IPS DF 19.7 (cell line): Measurements from ENCODE around the gene APOC4.
"Not testable (repeated sequence)": the region's sequence is repeated elsewhere in the genome, so short reads cannot be mapped to it uniquely, and the experiment has no call there.

Experiments used
- DNase-seq: peaks from one replicate; pipeline ENCODE4 v3.0.0-alpha.2; 2013; ENCODE audit warnings: low read depth, low spot score

Gene APOC4

DNA sequence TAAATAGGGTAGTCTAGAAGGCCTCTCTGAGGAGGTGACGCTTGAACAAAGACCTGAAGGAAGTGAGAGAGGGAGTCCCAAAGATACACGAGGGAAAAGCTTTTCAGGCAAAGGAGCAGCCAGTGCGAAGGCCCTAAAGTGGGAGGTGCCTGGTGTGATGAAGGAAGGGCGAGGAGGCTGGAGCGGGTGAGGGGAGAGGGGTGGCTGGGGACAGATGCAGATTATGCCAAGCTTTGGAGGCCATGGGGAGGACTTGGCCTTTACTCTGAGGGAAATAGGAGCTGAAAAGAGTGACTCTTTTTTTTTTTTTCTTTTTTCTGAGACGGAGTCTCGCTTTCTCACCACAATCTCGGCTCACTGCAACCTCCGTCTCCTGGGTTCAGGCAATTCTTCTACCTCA, 16.1 kb downstream of the APOC4 start:
- no peak for DNase-seq

DNA sequence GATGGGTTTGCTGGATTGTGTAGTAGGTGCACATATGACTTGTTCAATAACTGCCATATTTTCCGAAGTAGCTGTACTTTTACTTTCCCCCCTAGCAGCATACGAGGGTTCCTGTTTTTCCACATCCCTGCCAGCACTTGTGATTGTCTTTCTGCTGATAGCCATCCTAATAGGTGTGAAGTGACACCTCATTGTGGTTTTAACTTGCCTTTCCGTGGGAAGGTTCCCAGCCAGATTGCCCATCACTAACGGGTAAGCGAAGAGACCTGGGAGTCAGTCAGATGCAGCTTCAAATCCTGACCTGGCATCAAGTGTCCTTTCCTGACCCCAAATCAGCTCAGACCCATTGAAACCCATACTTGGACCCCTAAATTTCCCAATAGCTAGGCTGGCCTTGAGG, 17.7 kb downstream of the APOC4 start:
- DNase-seq: no peak

DNA sequence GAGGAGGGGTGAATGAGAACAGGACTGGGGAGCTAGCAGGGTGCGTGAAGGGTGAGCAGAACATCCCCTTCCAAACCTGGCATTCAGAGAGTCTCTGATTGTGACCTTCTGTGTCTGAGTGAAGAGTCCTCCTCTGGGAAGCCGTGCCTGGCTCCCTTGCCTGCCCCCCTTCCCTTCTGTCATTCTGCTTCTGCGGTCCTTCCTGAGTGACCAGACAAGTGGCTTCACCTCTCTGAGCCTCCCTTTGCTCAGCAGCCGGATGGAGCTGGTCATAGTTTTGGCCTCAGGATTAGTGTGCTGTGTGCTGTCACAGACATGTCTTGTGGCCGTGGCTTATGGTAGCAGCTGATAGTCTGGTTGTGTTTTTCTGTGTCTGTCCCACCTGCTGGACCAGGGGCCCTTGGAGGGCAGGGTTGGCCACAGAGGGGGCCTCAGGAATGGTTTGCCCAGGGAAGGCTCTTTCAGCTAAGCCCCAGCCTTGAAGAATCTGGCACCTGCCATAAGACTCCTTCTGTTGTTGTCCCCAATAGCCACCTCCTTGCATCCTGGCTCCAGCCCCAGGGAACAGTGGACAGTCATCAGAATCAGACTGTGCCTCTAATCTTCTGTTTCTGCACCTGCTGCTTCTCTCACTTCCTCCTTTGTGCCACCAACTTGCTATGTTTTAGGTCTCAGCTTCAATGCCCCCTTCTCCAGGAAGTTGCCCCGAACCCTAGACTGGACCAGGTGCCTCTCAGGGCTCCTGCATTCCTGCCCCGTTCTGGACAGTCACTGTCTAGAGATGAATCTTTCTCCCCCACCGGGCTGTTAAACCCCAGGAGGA, 19.1 kb downstream of the APOC4 start:
- DNase-seq: no peak

DNA sequence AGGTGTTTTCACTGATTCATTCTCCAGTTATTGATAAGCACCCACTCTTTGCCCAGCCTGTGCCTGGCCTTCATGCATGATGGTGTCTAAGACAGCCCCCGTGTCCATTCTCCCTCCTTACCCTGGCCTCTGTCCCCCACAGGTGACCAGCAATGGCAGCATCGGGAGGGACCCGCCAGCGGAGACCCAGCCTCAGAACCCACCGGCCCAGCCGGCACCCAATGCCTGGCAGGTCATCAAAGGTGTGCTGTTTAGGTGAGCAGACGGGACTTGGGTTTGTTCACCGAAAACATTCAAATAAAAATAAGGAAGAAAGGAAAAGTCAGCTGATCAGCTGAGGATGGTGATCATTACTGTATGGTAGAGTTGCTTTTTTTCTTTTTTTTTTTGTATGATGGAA, 19.8 kb downstream of the APOC4 start:
- no peak for DNase-seq

DNA sequence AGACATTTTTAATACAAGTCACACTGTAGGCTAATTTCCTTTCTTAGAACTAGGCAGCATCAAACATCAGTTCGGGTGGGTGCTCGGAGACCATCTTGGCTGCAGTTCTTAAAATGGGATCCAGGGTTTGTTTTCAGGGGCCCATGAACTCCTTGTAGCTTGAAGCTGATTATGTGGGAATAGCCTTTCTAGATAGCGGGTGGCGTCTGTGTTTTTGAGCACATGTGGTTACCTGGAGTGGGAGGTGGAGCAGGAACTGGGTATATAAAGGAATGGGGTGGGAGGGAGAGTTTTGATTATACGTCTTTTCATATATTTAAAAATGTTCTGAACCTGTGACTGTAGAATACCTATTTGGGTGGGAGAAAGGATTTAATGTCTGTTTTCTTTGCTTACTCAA, 26.1 kb downstream of the APOC4 start:
- DNase-seq: no peak

DNA sequence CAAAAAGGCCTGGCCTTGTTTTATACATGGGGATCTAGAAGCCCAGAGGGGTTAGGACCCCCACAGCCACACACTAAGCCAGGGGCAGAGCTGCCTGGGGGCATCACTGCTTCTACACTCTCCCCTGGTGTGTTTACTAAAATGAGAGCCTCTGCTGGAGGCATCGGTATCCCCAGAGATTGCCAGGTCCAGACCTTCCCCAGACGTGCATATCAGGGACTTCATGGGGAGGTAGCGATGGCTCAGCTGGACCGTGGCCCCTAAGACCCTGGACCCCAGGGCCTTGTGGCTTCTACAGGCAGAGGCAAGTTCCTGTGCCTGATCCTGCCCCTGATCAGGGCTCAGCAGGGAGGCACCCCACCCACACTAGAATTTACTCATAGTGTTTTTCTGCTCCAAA, 26.6 kb downstream of the APOC4 start:
- DNase-seq: no peak

DNA sequence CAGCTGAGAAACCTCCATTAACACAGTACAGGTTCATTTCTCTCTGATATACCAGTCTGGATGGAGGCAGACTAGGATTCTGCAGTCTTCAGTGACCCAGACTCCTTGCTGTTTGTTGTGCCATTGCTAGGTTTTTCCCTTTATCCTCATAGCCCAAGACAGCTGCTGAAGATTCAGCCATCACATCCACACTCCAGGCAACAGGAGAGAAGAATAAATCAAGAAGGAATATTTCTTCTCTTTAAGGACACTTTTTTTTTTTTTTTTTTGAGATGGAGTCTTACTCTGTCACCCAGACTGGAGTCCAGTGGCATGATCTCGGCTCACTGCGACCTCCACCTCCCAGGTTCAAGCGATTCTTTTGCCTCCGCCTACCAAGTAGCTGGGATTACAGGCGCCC, 27.4 kb downstream of the APOC4 start:
- DNase-seq: no peak

DNA sequence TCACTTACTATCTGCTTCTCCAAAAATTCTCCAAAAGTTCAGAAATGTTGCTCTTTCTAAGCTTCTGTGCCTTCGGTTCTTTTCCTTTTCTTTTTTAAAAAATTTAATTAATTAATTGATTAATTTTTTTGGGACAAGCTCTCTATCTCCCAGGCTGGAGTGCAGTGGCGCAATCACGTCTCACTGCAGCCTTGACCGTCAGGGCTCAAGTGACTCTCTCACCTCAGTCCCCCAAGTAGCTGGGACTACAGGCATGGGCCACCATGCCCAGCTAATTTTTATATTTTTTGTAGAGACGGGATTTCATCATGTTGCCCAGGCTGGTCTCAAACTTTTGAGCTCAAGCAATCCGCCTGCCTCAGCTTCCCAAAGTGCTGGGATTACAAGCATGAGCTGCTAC, 29.4 kb downstream of the APOC4 start:
- DNase-seq: not testable (repeated sequence)

DNA sequence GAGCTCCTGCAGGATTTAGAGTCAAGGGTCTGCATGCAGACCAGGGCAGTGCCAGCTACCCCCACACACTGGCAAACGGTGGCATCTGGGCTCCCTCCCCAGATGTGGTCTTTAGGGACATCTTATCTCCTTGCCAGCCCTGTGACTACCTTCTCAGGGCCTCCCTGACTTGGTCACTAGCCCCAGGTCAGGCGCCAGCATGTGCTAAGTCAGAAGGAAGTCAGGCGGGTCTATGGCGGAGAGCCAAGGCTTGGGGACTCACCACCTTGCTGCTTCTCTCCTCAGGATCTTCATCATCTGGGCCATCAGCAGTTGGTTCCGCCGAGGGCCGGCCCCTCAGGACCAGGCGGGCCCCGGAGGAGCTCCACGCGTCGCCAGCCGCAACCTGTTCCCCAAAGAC, 30.8 kb downstream of the APOC4 start:
- DNase-seq: no peak

DNA sequence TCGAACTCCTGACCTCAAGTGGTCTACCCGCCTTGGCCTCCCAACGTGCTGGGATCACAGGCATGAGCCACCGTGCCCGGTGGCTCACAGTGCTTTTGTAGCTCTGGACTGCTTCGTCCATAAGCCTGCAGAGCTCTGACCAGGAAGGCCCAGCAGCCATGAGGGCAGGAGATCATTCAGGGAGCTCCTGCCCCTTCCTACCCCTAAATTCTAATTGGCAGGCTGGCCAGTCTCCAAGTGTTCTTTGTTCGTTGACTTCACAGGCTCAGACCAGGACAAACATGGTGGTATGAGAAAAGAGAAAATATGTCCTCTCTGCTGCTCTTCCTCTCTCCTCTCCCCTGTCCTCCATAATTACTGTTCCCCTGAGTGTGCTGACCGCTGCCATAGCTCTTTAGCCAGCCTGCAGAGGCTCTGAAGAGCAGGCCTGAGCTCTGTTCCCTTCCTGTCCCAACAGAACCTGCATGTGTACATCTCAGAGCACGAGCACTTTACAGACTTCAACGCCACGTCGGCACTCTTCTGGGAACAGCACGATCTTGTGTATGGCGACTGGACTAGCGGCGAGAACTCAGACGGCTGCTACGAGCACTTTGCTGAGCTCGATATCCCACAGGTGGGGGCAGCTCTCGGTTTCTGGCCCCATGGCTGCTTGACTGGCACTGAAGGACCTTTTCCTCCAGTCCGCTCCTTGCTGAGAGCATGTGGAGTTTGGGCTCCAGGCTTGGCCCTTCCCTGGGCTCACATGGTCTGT, 32.1 kb downstream of the APOC4 start:
- no peak for DNase-seq

DNA sequence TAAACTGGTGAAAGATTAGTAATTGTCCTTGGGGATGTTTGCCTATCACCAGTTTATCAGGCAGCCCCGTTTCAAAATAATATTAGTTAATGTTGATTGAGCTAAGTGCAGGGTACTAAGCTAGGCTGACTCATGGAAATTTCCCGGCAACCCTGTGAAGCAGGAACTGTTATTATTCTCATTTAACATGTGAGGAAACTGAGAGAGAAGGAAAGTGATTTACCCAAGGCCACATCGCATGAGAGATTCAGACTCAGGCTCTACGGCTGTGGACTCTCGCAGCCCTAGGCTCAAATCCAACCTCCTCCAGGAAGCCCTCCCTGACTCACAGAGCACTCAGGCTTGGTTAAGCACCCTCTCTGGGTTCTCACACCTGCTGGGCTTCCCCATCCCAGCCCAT, 32.8 kb downstream of the APOC4 start:
- no peak for DNase-seq

DNA sequence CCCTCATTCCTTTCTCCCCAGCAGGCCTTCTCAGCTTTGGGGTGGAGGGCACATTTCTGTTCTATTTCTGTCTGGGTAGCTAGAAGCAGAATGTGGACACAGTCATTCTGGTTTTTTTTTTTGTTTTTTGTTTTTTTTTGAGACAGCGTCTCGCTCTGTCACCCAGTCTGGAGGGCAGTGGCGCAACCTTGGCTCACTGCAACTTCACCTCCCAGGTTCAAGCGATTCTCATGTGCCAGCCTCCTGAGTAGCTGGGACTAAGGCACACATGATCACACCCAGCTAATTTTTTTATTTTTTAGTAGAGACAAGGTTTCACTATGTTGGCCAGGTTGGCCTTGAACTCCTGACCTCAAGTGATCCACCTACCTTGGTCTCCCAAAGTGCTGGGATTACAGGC, 33.4 kb downstream of the APOC4 start:
- no peak for DNase-seq

DNA sequence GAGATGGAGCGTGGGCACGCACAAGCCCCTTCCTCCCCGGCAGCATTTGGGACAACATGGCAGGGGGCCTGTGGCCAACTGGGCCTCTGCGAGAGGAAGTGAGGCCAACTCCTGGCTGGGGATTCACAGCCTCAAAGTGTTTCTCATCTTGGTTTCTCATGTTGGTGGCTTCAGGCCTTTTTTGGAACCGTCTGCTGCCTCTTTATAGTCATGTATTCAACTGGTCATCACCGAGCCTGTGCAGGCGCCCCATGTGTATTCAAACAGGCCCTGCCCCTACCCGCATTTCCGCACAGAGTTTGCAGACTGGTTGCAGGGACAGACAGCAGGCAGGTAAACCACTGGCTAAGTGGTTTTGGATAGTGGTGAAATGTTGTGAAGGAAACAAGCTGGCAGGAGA, 42.0 kb downstream of the APOC4 start:
- DNase-seq: no peak

DNA sequence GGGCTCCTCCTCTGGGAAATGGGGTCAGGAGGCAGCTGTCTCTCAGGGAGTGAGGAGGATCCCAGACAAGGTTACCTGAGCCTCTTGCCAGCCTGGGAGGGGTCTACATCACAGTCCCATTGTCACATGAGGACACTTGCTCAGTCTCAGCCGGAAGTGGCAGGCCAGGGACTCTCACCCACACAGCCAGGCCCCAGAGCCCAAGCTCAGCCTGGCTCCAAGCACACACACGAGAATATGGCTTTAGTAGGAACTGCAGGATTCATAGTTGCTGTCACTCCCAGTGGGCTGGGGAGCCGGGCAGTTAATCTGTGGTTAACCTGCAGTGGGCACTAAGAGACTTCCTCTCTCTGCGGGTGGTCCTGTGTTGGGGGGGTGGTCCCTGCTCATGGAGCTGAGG, 43.4 kb downstream of the APOC4 start:
- DNase-seq: no peak

DNA sequence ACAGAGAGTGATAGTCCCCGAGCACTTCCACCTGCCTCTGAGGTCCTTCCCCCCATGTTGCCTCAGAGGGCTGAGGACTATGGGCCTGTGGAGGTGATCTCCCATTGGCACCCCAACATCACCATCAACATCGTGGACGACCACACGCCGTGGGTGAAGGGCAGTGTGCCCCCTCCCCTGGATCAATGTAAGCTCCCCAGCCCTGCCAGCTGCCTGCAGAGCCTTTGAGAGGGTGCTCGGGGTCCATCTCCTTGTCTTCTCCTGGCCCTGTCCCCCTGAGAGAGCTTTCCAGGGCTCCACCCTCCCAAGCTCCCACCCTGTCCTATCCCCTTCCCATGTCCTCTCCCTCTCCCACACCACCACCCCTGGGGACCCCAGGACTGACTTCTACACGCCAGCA, 44.4 kb downstream of the APOC4 start:
- no peak for DNase-seq

DNA sequence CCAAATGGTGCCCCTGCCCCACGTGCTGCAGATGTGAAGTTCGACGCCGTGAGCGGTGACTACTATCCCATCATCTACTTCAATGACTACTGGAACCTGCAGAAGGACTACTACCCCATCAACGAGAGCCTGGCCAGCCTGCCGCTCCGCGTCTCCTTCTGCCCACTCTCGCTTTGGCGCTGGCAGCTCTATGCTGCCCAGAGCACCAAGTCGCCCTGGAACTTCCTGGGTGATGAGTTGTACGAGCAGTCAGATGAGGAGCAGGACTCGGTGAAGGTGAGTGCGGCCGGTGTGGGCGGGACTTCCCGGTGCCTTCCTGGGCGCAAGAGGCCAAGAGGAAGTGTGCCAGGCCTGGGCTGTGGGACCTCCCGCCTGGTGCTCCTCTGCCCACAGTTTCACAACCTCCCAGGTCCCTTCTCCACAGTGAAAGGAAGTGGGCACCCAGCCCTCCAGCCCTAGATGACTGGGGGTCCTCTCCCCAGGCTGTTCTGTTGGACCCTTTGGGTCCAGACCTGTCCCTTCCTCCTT, 45.2 kb downstream of the APOC4 start:
- DNase-seq: no peak

DNA sequence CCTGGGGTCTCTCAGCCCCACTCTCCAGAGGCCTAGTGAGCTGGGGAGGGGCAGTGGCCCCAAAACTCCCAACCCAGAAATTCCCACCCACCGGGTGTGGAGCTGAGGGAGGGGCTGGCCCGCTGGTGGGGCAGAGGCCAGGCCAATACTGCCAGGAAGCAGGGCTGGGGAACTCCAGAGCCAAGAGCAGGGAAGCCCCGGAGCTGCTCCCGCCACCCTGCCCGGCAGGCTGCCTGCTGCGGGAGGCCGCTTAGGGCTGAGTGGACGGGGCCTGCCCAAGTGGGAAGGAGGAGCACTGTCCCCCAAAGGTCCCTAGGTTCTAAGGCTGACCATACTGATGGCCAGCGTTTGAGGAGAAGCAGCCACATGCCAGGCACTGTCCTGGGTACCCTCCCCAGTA, 46.2 kb downstream of the APOC4 start:
- no peak for DNase-seq

DNA sequence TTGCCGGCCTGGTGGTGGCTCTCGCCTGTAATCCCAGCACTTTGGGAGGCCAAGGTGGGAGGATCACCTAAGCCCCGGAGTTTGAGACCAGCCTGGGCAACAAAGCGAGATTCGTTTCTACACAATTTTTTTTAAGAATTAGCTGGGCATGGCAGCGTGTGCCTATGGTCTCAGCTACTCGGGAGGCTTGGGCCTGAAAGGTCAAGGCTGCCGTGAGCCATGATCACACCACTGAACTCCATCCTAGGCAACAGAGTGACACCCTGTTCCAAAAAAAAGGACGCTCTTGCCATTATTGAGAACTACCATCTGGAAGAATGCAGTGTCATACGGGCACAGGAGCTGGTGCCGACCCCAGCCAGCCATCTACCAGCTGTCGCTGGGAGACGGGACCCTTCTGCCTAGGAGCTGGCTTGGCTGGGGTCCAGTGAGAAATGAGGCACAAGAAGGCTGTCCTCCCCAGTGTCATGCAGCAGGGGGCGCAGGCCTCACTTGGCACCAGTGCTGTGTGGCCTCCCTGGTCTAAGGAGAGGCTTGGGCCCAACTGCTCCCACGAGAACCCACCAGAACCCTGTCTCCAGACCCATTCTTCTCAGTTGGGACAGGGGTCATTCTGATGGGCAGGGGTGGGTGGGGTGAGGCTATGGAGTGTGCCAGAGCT, 47.0 kb downstream of the APOC4 start:
- DNase-seq: no peak

DNA sequence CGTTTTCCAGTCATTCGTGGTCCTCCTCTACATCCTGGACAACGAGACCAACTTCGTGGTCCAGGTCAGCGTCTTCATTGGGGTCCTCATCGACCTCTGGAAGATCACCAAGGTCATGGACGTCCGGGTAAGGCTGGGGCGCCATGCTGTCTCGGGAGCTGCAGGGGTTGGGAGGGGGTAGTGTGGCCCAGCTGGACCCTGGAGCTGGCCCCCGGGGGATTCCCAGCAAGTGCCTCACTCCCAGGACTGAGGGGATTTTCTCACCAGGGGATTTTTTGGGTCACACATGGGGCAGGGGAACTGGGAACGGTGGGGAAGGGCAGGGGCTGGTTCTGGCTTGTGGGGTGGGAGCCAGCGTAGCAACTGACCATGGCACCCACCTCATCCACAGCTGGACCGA, 48.4 kb downstream of the APOC4 start:
- DNase-seq: no peak

DNA sequence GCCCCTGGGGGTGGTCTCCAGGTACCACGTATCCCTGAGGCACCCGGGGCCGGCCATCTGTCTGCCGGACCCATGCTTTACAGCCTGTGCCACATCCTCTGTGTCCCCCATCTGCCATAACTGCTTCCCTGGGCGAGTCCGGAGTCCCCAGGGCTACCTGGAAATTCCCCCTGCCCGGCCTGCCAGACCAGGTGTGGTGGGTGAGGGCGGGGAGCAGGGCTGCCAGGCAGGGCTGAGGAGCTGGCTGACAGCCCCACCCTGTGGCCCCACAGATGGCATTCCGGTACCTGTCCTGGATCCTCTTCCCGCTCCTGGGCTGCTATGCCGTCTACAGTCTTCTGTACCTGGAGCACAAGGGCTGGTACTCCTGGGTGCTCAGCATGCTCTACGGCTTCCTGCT, 48.9 kb downstream of the APOC4 start:
- no peak for DNase-seq

DNA sequence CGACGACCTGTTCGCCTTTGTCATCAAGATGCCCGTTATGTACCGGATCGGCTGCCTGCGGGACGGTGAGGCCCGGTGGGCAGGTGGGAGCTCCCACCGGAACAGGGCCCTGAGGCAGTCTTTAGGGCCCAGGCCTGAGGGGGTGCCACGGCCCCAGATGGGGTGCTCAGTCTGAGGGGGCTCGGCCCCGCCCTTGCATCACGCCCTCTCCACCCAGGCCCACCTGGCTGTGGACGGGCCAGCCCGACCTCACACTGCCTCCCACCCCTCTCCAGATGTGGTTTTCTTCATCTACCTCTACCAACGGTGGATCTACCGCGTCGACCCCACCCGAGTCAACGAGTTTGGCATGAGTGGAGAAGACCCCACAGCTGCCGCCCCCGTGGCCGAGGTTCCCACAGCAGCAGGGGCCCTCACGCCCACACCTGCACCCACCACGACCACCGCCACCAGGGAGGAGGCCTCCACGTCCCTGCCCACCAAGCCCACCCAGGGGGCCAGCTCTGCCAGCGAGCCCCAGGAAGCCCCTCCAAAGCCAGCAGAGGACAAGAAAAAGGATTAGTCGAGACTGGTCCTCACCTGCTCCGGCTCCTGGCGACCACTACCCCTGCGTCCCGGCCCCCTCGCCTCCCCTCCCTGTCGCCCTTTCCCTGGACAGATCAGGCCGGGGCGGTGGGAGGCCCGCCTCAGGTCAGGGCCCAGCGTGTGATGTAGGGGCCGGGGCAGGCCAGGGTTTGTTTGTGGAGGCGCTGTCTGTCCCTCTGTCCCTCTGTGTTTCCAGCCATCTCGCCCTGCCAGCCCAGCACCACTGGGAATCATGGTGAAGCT, 50.5 kb downstream of the APOC4 start:
- DNase-seq: no peak

DNA sequence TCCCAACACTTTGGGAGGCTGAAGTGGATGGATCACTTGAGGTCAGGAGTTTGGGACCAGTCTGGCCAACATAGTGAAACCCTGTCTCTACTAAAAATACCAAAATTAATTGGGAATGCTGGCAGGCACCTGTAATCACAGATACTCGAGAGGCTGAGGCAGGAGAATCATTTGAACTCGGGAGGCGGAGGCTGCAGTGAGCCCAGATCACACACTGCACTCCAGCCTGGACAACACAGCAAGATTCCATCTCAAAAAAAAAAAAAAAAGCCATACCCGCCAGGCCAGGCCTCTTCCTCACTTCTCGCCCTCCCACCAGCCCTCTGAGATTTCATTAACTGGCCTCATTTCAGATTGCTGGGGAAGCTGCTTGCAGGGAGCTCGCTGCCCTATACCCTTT, 51.5 kb downstream of the APOC4 start:
- no peak for DNase-seq
